ENCODE data around the gene ITGA6.

The ITGA6 gene

GRCh38 chr2:172457536-172457935, 30.1 kb downstream of the ITGA6 start:
- Histone ChIP-seq H3K9me3 (ENCODE audit: insufficient read depth, low read depth, low read length) (no peaks in the 10 kb centered on the region), H3K4me1 (ENCODE audit: insufficient read depth, low read length) (peaks cover 52% of the 10 kb centered on the region), H3K36me3 (ENCODE audit: insufficient read depth, low read length) (no peaks in the 10 kb centered on the region), H3K27ac (ENCODE audit: low read depth, low read length) (no peak overlapping the region), H3K27me3 (ENCODE audit: insufficient read depth, low read length) (no peaks in the 10 kb centered on the region), H3K4me3 (ENCODE audit: low read length) (no peak overlapping the region), H3K9ac (ENCODE audit: low read depth, low read length) (no peak overlapping the region)
- WGBS: 92% methylated on average over 4 of the region's 4 CpGs

GRCh38 chr2:172458561-172459124, 31.3 kb downstream of the ITGA6 start:
- peaks cover 47% of the 10 kb centered on the region for H3K4me1 ChIP-seq (ENCODE audit: insufficient read depth, low read length)
- no peaks in the 10 kb centered on the region for H3K27me3 ChIP-seq (ENCODE audit: insufficient read depth, low read length)
- no peak overlapping the region for H3K4me3 ChIP-seq (ENCODE audit: low read length)
- no peak overlapping the region for H3K9ac ChIP-seq (ENCODE audit: low read depth, low read length)
- 90% methylated on average over 4 of the region's 4 CpGs for WGBS
- no peaks in the 10 kb centered on the region for H3K36me3 ChIP-seq (ENCODE audit: insufficient read depth, low read length)
- H3K27ac ChIP-seq (ENCODE audit: low read depth, low read length): no peak overlapping the region
- H3K9me3 ChIP-seq (ENCODE audit: insufficient read depth, low read depth, low read length): no peaks in the 10 kb centered on the region

GRCh38 chr2:172460780-172461201, 33.4 kb downstream of the ITGA6 start:
- peaks cover 33% of the 10 kb centered on the region for H3K4me1 ChIP-seq (ENCODE audit: insufficient read depth, low read length)
- no peaks in the 10 kb centered on the region; the same call in 1 of the 2 replicates for H3K36me3 ChIP-seq (ENCODE audit: insufficient read depth, low read length)
- no peaks in the 10 kb centered on the region for H3K27me3 ChIP-seq (ENCODE audit: insufficient read depth, low read length)
- H3K9ac ChIP-seq (ENCODE audit: low read depth, low read length): no peak overlapping the region
- H3K9me3 ChIP-seq (ENCODE audit: insufficient read depth, low read depth, low read length): no peaks in the 10 kb centered on the region
- H3K27ac ChIP-seq (ENCODE audit: low read depth, low read length): no peak overlapping the region
- H3K4me3 ChIP-seq (ENCODE audit: low read length): no peak overlapping the region
- 90% methylated on average over 1 of the region's 1 CpG for WGBS

GRCh38 chr2:172461591-172462372, 34.4 kb downstream of the ITGA6 start:
- H3K9ac ChIP-seq (ENCODE audit: low read depth, low read length): no peak overlapping the region
- peaks cover 26% of the 10 kb centered on the region for H3K4me1 ChIP-seq (ENCODE audit: insufficient read depth, low read length)
- 24% methylated on average over 11 of the region's 11 CpGs for WGBS
- H3K27ac ChIP-seq (ENCODE audit: low read depth, low read length): peak overlapping the region; percentile 43; the same call in 1 of the 2 replicates
- peaks cover 8% of the 10 kb centered on the region for H3K36me3 ChIP-seq (ENCODE audit: insufficient read depth, low read length)
- no peaks in the 10 kb centered on the region for H3K27me3 ChIP-seq (ENCODE audit: insufficient read depth, low read length)
- no peaks in the 10 kb centered on the region for H3K9me3 ChIP-seq (ENCODE audit: insufficient read depth, low read depth, low read length)
- H3K4me3 ChIP-seq (ENCODE audit: low read length): no peak overlapping the region

- Histone ChIP-seq H3K27ac (ENCODE audit: low read depth, low read length) (no peak overlapping the region), H3K4me3 (ENCODE audit: low read length) (no peak overlapping the region), H3K9ac (ENCODE audit: low read depth, low read length) (no peak overlapping the region), H3K27me3 (ENCODE audit: insufficient read depth, low read length) (no peaks in the 10 kb centered on the region), H3K36me3 (ENCODE audit: insufficient read depth, low read length) (peaks cover 15% of the 10 kb centered on the region), H3K9me3 (ENCODE audit: insufficient read depth, low read depth, low read length) (no peaks in the 10 kb centered on the region), H3K4me1 (ENCODE audit: insufficient read depth, low read length) (peaks cover 26% of the 10 kb centered on the region)
- WGBS: 78% methylated on average over 11 of the region's 11 CpGs
Observed at GRCh38 chr2:172462373-172462848, 35.0 kb downstream of the ITGA6 start.

- no peak overlapping the region for H3K4me3 ChIP-seq (ENCODE audit: low read length)
- H3K27me3 ChIP-seq (ENCODE audit: insufficient read depth, low read length): no peaks in the 10 kb centered on the region
- peaks cover 26% of the 10 kb centered on the region for H3K4me1 ChIP-seq (ENCODE audit: insufficient read depth, low read length)
- 81% methylated on average over 5 of the region's 5 CpGs for WGBS
- no peaks in the 10 kb centered on the region for H3K9me3 ChIP-seq (ENCODE audit: insufficient read depth, low read depth, low read length)
- no peak overlapping the region for H3K27ac ChIP-seq (ENCODE audit: low read depth, low read length)
- peaks cover 20% of the 10 kb centered on the region for H3K36me3 ChIP-seq (ENCODE audit: insufficient read depth, low read length)
- H3K9ac ChIP-seq (ENCODE audit: low read depth, low read length): no peak overlapping the region
Observed at GRCh38 chr2:172462849-172463381, 35.5 kb downstream of the ITGA6 start.

GRCh38 chr2:172464400-172465129, 37.2 kb downstream of the ITGA6 start:
- Histone ChIP-seq H3K9ac (ENCODE audit: low read depth, low read length) (no peak overlapping the region), H3K4me1 (ENCODE audit: insufficient read depth, low read length) (peaks cover 21% of the 10 kb centered on the region), H3K27ac (ENCODE audit: low read depth, low read length) (no peak overlapping the region), H3K4me3 (ENCODE audit: low read length) (no peak overlapping the region), H3K36me3 (ENCODE audit: insufficient read depth, low read length) (peaks cover 36% of the 10 kb centered on the region), H3K27me3 (ENCODE audit: insufficient read depth, low read length) (no peaks in the 10 kb centered on the region), H3K9me3 (ENCODE audit: insufficient read depth, low read depth, low read length) (no peaks in the 10 kb centered on the region)
- WGBS: 86% methylated on average over 3 of the region's 4 CpGs

- no peak overlapping the region for H3K9ac ChIP-seq (ENCODE audit: low read depth, low read length)
- peaks cover 20% of the 10 kb centered on the region for H3K4me1 ChIP-seq (ENCODE audit: insufficient read depth, low read length)
- H3K9me3 ChIP-seq (ENCODE audit: insufficient read depth, low read depth, low read length): no peaks in the 10 kb centered on the region
- H3K4me3 ChIP-seq (ENCODE audit: low read length): no peak overlapping the region
- 75% methylated on average over 24 of the region's 24 CpGs for WGBS
- H3K36me3 ChIP-seq (ENCODE audit: insufficient read depth, low read length): peaks cover 47% of the 10 kb centered on the region
- no peaks in the 10 kb centered on the region for H3K27me3 ChIP-seq (ENCODE audit: insufficient read depth, low read length)
- no peak overlapping the region for H3K27ac ChIP-seq (ENCODE audit: low read depth, low read length)
Observed at GRCh38 chr2:172465417-172466334, 38.3 kb downstream of the ITGA6 start.

GRCh38 chr2:172467382-172467781, 40.0 kb downstream of the ITGA6 start:
- H3K4me1 ChIP-seq (ENCODE audit: insufficient read depth, low read length): peaks cover 12% of the 10 kb centered on the region
- no peak overlapping the region for H3K27ac ChIP-seq (ENCODE audit: low read depth, low read length)
- H3K9ac ChIP-seq (ENCODE audit: low read depth, low read length): no peak overlapping the region
- no peaks in the 10 kb centered on the region for H3K9me3 ChIP-seq (ENCODE audit: insufficient read depth, low read depth, low read length)
- H3K36me3 ChIP-seq (ENCODE audit: insufficient read depth, low read length): peaks cover 64% of the 10 kb centered on the region
- H3K27me3 ChIP-seq (ENCODE audit: insufficient read depth, low read length): no peaks in the 10 kb centered on the region
- H3K4me3 ChIP-seq (ENCODE audit: low read length): no peak overlapping the region
- WGBS: 86% methylated on average over 8 of the region's 8 CpGs

Measured in HUES64 (cell line).